ENCODE results near the gene KANK4.
"Not testable (repeated sequence)": the region's sequence is repeated elsewhere in the genome, so short reads cannot be mapped to it uniquely, and the experiment has no call there.

KANK4 gene

GRCh38 chr1:62221171-62221570, 98.1 kb downstream of the KANK4 start:
- TF ChIP-seq, protein P1, sequence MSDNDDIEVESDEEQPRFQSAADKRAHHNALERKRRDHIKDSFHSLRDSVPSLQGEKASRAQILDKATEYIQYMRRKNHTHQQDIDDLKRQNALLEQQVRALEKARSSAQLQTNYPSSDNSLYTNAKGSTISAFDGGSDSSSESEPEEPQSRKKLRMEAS (IDR thresholded peaks at IDR 0.05; ENCODE audit: low read depth, low read length), result no peak
- TF ChIP-seq MYC (IDR thresholded peaks at IDR 0.05; ENCODE audit: low read depth, low read length) (no peak), POLR2A (IDR thresholded peaks at IDR 0.05; ENCODE audit: extremely low read depth, insufficient read length) (no peak)
- TF ChIP-seq, protein P2, sequence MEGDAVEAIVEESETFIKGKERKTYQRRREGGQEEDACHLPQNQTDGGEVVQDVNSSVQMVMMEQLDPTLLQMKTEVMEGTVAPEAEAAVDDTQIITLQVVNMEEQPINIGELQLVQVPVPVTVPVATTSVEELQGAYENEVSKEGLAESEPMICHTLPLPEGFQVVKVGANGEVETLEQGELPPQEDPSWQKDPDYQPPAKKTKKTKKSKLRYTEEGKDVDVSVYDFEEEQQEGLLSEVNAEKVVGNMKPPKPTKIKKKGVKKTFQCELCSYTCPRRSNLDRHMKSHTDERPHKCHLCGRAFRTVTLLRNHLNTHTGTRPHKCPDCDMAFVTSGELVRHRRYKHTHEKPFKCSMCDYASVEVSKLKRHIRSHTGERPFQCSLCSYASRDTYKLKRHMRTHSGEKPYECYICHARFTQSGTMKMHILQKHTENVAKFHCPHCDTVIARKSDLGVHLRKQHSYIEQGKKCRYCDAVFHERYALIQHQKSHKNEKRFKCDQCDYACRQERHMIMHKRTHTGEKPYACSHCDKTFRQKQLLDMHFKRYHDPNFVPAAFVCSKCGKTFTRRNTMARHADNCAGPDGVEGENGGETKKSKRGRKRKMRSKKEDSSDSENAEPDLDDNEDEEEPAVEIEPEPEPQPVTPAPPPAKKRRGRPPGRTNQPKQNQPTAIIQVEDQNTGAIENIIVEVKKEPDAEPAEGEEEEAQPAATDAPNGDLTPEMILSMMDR (IDR thresholded peaks at IDR 0.05; ENCODE audit: low read depth, low read length), result no peak
- H3K4me3 ChIP-seq (ENCODE audit: low read depth, low read length), result no peak overlapping the region
- DNase-seq (ENCODE audit: low read depth), result no peak

- DNase-seq (ENCODE audit: low read depth); H3K4me3 ChIP-seq (ENCODE audit: low read depth, low read length): not testable (repeated sequence)
Measured at GRCh38 chr1:62220456-62220855, 98.8 kb downstream of the KANK4 start.

GRCh38 chr1:62218604-62219003, 100.6 kb downstream of the KANK4 start:
- no peak for DNase-seq (ENCODE audit: low read depth)
- TF ChIP-seq MYC (IDR thresholded peaks at IDR 0.05; ENCODE audit: low read depth, low read length), result no peak
- TF ChIP-seq, protein P1 (IDR thresholded peaks at IDR 0.05; ENCODE audit: low read depth, low read length), result no peak
- TF ChIP-seq, protein P2 (IDR thresholded peaks at IDR 0.05; ENCODE audit: low read depth, low read length), result no peak
- no peak for TF ChIP-seq POLR2A (IDR thresholded peaks at IDR 0.05; ENCODE audit: extremely low read depth, insufficient read length)
- H3K4me3 ChIP-seq (ENCODE audit: low read depth, low read length), result no peak overlapping the region

- no peak for TF ChIP-seq MYC (IDR thresholded peaks at IDR 0.05; ENCODE audit: low read depth, low read length)
- TF ChIP-seq, protein P1 (IDR thresholded peaks at IDR 0.05; ENCODE audit: low read depth, low read length), result no peak
- TF ChIP-seq, protein P2 (IDR thresholded peaks at IDR 0.05; ENCODE audit: low read depth, low read length), result no peak
- no peak for TF ChIP-seq POLR2A (IDR thresholded peaks at IDR 0.05; ENCODE audit: extremely low read depth, insufficient read length)
Measured at GRCh38 chr1:62213075-62213914, 105.9 kb downstream of the KANK4 start.

GRCh38 chr1:62212411-62212810, 106.8 kb downstream of the KANK4 start:
- no peak overlapping the region for H3K4me3 ChIP-seq (ENCODE audit: low read depth, low read length)
- DNase-seq (ENCODE audit: low read depth), result no peak
- TF ChIP-seq MYC (IDR thresholded peaks at IDR 0.05; ENCODE audit: low read depth, low read length) (no peak), POLR2A (IDR thresholded peaks at IDR 0.05; ENCODE audit: extremely low read depth, insufficient read length) (no peak)
- TF ChIP-seq, protein P1 (IDR thresholded peaks at IDR 0.05; ENCODE audit: low read depth, low read length), result no peak
- TF ChIP-seq, protein P2 (IDR thresholded peaks at IDR 0.05; ENCODE audit: low read depth, low read length), result no peak

More at GRCh38 chr1:62213075-62213914, 105.9 kb downstream of the KANK4 start:
- H3K4me3 ChIP-seq (ENCODE audit: low read depth, low read length), result no peak overlapping the region
- DNase-seq (ENCODE audit: low read depth), result no peak

DNA sequence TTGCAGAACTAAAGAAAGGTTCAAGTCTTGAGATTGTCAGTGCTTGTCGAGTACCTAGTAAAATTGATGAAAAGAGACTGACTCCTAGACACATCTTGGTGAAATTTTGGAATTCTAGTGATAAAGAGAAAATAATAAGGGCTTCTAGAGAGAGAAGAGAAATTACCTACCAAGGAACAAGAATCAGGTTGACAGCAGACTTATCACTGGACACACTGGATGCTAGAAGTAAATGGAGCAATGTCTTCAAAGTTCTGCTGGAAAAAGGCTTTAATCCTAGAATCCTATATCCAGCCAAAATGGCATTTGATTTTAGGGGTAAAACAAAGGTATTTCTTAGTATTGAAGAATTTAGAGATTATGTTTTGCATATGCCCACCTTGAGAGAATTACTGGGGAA, 108.3 kb downstream of the KANK4 start:
- DNase-seq (ENCODE audit: low read depth), result no peak
- no peak for TF ChIP-seq MYC (IDR thresholded peaks at IDR 0.05; ENCODE audit: low read depth, low read length)
- TF ChIP-seq, protein P1 (IDR thresholded peaks at IDR 0.05; ENCODE audit: low read depth, low read length), result no peak
- TF ChIP-seq POLR2A (IDR thresholded peaks at IDR 0.05; ENCODE audit: extremely low read depth, insufficient read length), result no peak
- no peak overlapping the region for H3K4me3 ChIP-seq (ENCODE audit: low read depth, low read length)
